Liver (tissue), 9 donors: ENCODE data around the gene ACACB. TPM values are rescaled to one million over a fixed set of nuclear protein-coding genes. Genes with fewer than 3 reads are reported as not detected.

Experiments used
- DNase-seq: peaks from one replicate; pipeline ENCODE4 v3.0.0-alpha.2; 2017; ENCODE audit warnings: low spot score
- H3K27ac ChIP-seq, 2 donors: one replicate each; pipeline ENCODE4 v1.7.0; 2013; ENCODE audit warnings: inconsistent platforms in 2 of 2, low read length in 2 of 2, control low read depth in 1 of 2, low read depth in 1 of 2, mild to moderate bottlenecking in 1 of 2
- H3K27me3 ChIP-seq, 4 donors: one replicate each; pipeline versions ENCODE4 v1.6.1 to v1.7.0; 2013; ENCODE audit warnings: low read length in 3 of 4, inconsistent platforms in 1 of 4, mild to moderate bottlenecking in 1 of 4, moderate library complexity in 1 of 4; ENCODE audit not compliant: control insufficient read depth in 4 of 4, insufficient read depth in 4 of 4
- H3K36me3 ChIP-seq, 4 donors: one replicate each; pipeline versions ENCODE4 v1.6.1 to v1.7.0; 2013; ENCODE audit warnings: low read length in 3 of 4, mild to moderate bottlenecking in 3 of 4, low read depth in 1 of 4, moderate library complexity in 1 of 4; ENCODE audit not compliant: control insufficient read depth in 4 of 4, insufficient read depth in 3 of 4
- H3K4me1 ChIP-seq, 4 donors: one replicate each; pipeline versions ENCODE4 v1.6.1 to v1.7.0; 2013; ENCODE audit warnings: low read length in 3 of 4, mild to moderate bottlenecking in 3 of 4, moderate library complexity in 1 of 4; ENCODE audit not compliant: control insufficient read depth in 4 of 4, insufficient read depth in 4 of 4
- H3K4me3 ChIP-seq, 3 donors: one replicate each; pipeline versions ENCODE4 v1.6.1 to v1.7.0; 2013; ENCODE audit warnings: low read length in 3 of 3, control low read depth in 1 of 3, low read depth in 1 of 3, mild to moderate bottlenecking in 1 of 3
- H3K9ac ChIP-seq, 2 donors: one replicate each; pipeline ENCODE4 v1.7.0; 2013; ENCODE audit warnings: low read length in 2 of 2, mild to moderate bottlenecking in 2 of 2, moderate library complexity in 2 of 2, control low read depth in 1 of 2, low read depth in 1 of 2
- H3K9me3 ChIP-seq, 4 donors: one replicate each; pipeline versions ENCODE4 v1.6.1 to v1.7.0; 2013; ENCODE audit warnings: low read length in 3 of 4; ENCODE audit not compliant: control insufficient read depth in 4 of 4
- CTCF ChIP-seq: fragments of 150-350 bp; IDR thresholded peaks from 2 replicates; pipeline ENCODE4 v1.5.1; 2017; ENCODE audit warnings: improper control_type of control experiment, low read depth, low read length; ENCODE audit not compliant: missing input control
- EGR1 ChIP-seq, 2 donors: IDR thresholded peaks; 2 replicates each; pipeline ENCODE4 v1.6.1; 2016 to 2018; ENCODE audit warnings: antibody characterized with exemption in 2 of 2, low read depth in 2 of 2
- FOXA1 ChIP-seq: IDR thresholded peaks from 2 replicates; pipeline ENCODE4 v1.6.1; 2016; ENCODE audit warnings: antibody characterized with exemption
- FOXA2 ChIP-seq: IDR thresholded peaks from 2 replicates; pipeline ENCODE4 v1.6.1; 2016; ENCODE audit warnings: antibody characterized with exemption
- GABPA ChIP-seq, 2 donors: IDR thresholded peaks in 1 of 2; conservative IDR thresholded peaks in 1 of 2; 2 replicates each; pipeline ENCODE4 v1.6.1; 2016; ENCODE audit warnings: antibody characterized with exemption in 2 of 2, mild to moderate bottlenecking in 1 of 2, moderate library complexity in 1 of 2
- HNF4A ChIP-seq, 2 donors: conservative IDR thresholded peaks; 2 replicates each; pipeline ENCODE4 v1.6.1; 2016; ENCODE audit warnings: antibody characterized with exemption in 2 of 2, mild to moderate bottlenecking in 2 of 2
- HNF4G ChIP-seq: IDR thresholded peaks from 2 replicates; pipeline ENCODE4 v1.6.1; 2016; ENCODE audit warnings: antibody characterized with exemption
- JUND ChIP-seq, 2 donors: IDR thresholded peaks; 2 replicates each; pipeline ENCODE4 v1.6.1; 2016; ENCODE audit warnings: antibody characterized with exemption in 2 of 2
- NR2F2 ChIP-seq: IDR thresholded peaks from 2 replicates; pipeline ENCODE4 v1.6.1; 2016; ENCODE audit warnings: antibody characterized with exemption
- SP1 ChIP-seq: IDR thresholded peaks from 2 replicates; pipeline ENCODE4 v1.6.1; 2018; ENCODE audit warnings: antibody characterized with exemption, mild to moderate bottlenecking
- TAF1 ChIP-seq: conservative IDR thresholded peaks from 2 replicates; pipeline ENCODE4 v1.6.1; 2016; ENCODE audit warnings: antibody characterized with exemption, mild to moderate bottlenecking
- YY1 ChIP-seq: IDR thresholded peaks from 2 replicates; pipeline ENCODE4 v1.6.1; 2016; ENCODE audit warnings: antibody characterized with exemption, mild to moderate bottlenecking
- WGBS: extraction: QIAGEN DNeasy Blood & Tissue Kit; methylation state at CpG from one replicate; pipeline ENCODE4 v1.1.7; 2013; 5-methylcytosine and 5-hydroxymethylcytosine counted together
- polyA plus RNA-seq, 2 donors: library from polyadenylated mRNA; stranded (reverse) in 1 of 2; unstranded in 1 of 2; fragments of 200-250 nt in 1 of 2; fragments of >200 nt in 1 of 2; fragmentation: Nextera tagmentation in 1 of 2; extraction: Ambion mirVana in 1 of 2; gene quantifications; one replicate each; pipeline versions ENCODE4 v1.2.1 to v1.2.3, GENCODE V29; 2013 to 2015
- total RNA-seq, 2 donors: library from RNA; depleted of rRNA; stranded (reverse); fragments of >200 nt; gene quantifications; one replicate each; pipeline ENCODE4 v1.2.3, GENCODE V29; 2014
- TF ChIP-seq, protein P1 (sequence below): IDR thresholded peaks from 2 replicates; pipeline ENCODE4 v1.6.1; 2016; ENCODE audit warnings: antibody characterized with exemption
- TF ChIP-seq, protein P2 (sequence below): IDR thresholded peaks from 2 replicates; pipeline ENCODE4 v1.6.1; 2016; ENCODE audit warnings: antibody characterized with exemption, mild to moderate bottlenecking
- TF ChIP-seq, protein P3 (sequence below): IDR thresholded peaks from 2 replicates; pipeline ENCODE4 v1.6.1; 2016; ENCODE audit warnings: antibody characterized with exemption
- donor health status: healthy.
- donor health status: healthy.
- donor health status: healthy.
- donor health status: healthy.
- donor health status: healthy.

ACACB gene
- total and polyA plus RNA-seq, 4 donors, result 12.9 to 288 (median 52.1) TPM

- TF ChIP-seq, protein P1, sequence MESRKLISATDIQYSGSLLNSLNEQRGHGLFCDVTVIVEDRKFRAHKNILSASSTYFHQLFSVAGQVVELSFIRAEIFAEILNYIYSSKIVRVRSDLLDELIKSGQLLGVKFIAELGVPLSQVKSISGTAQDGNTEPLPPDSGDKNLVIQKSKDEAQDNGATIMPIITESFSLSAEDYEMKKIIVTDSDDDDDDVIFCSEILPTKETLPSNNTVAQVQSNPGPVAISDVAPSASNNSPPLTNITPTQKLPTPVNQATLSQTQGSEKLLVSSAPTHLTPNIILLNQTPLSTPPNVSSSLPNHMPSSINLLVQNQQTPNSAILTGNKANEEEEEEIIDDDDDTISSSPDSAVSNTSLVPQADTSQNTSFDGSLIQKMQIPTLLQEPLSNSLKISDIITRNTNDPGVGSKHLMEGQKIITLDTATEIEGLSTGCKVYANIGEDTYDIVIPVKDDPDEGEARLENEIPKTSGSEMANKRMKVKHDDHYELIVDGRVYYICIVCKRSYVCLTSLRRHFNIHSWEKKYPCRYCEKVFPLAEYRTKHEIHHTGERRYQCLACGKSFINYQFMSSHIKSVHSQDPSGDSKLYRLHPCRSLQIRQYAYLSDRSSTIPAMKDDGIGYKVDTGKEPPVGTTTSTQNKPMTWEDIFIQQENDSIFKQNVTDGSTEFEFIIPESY, result no peak
- TF ChIP-seq JUND (IDR thresholded peaks at IDR 0.05) (no peak), TAF1 (no peak), NR2F2 (no peak), GABPA (IDR thresholded peaks at IDR 0.05 in 1 of 2, conservative IDR thresholded peaks at IDR 0.05 in 1 of 2) (no peak), HNF4A (conservative IDR thresholded peaks at IDR 0.05) (no peak), HNF4G (no peak), FOXA2 (no peak)
- TF ChIP-seq, protein P2, sequence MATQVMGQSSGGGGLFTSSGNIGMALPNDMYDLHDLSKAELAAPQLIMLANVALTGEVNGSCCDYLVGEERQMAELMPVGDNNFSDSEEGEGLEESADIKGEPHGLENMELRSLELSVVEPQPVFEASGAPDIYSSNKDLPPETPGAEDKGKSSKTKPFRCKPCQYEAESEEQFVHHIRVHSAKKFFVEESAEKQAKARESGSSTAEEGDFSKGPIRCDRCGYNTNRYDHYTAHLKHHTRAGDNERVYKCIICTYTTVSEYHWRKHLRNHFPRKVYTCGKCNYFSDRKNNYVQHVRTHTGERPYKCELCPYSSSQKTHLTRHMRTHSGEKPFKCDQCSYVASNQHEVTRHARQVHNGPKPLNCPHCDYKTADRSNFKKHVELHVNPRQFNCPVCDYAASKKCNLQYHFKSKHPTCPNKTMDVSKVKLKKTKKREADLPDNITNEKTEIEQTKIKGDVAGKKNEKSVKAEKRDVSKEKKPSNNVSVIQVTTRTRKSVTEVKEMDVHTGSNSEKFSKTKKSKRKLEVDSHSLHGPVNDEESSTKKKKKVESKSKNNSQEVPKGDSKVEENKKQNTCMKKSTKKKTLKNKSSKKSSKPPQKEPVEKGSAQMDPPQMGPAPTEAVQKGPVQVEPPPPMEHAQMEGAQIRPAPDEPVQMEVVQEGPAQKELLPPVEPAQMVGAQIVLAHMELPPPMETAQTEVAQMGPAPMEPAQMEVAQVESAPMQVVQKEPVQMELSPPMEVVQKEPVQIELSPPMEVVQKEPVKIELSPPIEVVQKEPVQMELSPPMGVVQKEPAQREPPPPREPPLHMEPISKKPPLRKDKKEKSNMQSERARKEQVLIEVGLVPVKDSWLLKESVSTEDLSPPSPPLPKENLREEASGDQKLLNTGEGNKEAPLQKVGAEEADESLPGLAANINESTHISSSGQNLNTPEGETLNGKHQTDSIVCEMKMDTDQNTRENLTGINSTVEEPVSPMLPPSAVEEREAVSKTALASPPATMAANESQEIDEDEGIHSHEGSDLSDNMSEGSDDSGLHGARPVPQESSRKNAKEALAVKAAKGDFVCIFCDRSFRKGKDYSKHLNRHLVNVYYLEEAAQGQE, result no peak
- TF ChIP-seq, protein P3, sequence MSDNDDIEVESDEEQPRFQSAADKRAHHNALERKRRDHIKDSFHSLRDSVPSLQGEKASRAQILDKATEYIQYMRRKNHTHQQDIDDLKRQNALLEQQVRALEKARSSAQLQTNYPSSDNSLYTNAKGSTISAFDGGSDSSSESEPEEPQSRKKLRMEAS, result no peak
- no peak for DNase-seq
- H3K9ac ChIP-seq, result no peak overlapping the region
- no peaks in the 10 kb centered on the region for H3K9me3 ChIP-seq
- 90% methylated on average over 12 of the region's 12 CpGs for WGBS
- peaks cover 7 to 49% (median 44%) of the 10 kb centered on the region in 4 donors for H3K4me1 ChIP-seq
- H3K36me3 ChIP-seq, result peaks cover 0 to 2% (median 0%) of the 10 kb centered on the region in 4 donors
- H3K27me3 ChIP-seq, result no peaks in the 10 kb centered on the region
- no peak overlapping the region for H3K4me3 ChIP-seq
- H3K27ac ChIP-seq, result no peak overlapping the region
These were observed 8.7 kb downstream of the ACACB start for GRCh38 chr12:109124878-109125648.

DNA sequence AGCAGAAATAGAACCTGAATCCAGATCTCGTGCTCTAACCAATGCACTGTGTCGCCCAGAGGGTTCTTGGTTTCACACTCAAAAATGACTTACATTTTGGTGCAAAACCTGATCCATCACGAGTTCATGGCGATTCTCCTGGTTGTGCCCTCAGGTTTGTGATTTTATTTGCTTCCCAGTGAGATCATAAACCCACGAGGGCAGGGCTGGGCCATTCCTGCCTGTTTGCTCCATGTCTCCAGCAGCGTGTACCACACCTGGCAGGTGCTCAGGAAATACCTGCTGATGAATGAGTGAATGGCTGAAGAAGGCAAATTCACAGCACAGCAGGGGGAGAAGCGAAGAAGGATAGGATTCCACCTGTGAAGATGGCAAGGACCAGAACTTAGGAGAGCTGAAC lies 9.4 kb downstream of the ACACB start:
- H3K4me3 ChIP-seq, result no peak overlapping the region
- no peak overlapping the region for H3K27ac ChIP-seq
- H3K27me3 ChIP-seq, result no peaks in the 10 kb centered on the region
- 82% methylated on average over 7 of the region's 7 CpGs for WGBS
- peaks cover 0 to 2% (median 0%) of the 10 kb centered on the region in 4 donors for H3K36me3 ChIP-seq
- DNase-seq, result no peak
- TF ChIP-seq, protein P2, result no peak
- TF ChIP-seq, protein P1, result no peak
- no peak for TF ChIP-seq FOXA2
- no peak for TF ChIP-seq SP1
- TF ChIP-seq EGR1 (IDR thresholded peaks at IDR 0.05; ENCODE audit: low read depth in 2 of 2), result no peak
- TF ChIP-seq HNF4G, result no peak
- TF ChIP-seq HNF4A (conservative IDR thresholded peaks at IDR 0.05), result no peak
- no peak for TF ChIP-seq NR2F2
- no peak for TF ChIP-seq YY1
- no peak for TF ChIP-seq FOXA1
- TF ChIP-seq CTCF, result no peak
- TF ChIP-seq, protein P3, result no peak
- TF ChIP-seq JUND (IDR thresholded peaks at IDR 0.05), result no peak
- H3K4me1 ChIP-seq, result peaks cover 8 to 49% (median 47%) of the 10 kb centered on the region in 4 donors
- H3K9me3 ChIP-seq, result no peaks in the 10 kb centered on the region
- no peak overlapping the region for H3K9ac ChIP-seq
